ENCODE data around the gene VAV2.

Gene VAV2

DNA sequence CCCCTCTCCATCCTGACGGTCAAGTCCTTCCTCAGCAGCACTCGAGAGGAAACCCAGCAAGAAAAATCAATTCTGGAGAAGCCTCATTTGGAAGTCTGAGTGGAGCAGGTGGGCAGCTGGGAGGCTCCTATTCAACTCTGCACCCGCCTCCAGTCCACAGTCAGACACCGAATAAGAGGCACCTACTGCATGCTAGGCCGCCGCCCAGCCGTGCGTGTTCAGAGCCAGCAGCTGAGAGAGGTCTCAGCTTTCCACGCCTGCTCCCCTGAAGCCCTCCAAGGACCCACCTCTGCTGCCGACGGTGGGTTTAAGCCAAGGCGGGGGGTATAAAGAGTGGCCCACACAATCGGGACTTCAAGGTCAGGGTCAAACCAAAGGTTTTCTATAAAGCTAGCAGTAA lies 41.9 kb downstream of the VAV2 start:
- peak; percentile 48 for DNase-seq

DNA sequence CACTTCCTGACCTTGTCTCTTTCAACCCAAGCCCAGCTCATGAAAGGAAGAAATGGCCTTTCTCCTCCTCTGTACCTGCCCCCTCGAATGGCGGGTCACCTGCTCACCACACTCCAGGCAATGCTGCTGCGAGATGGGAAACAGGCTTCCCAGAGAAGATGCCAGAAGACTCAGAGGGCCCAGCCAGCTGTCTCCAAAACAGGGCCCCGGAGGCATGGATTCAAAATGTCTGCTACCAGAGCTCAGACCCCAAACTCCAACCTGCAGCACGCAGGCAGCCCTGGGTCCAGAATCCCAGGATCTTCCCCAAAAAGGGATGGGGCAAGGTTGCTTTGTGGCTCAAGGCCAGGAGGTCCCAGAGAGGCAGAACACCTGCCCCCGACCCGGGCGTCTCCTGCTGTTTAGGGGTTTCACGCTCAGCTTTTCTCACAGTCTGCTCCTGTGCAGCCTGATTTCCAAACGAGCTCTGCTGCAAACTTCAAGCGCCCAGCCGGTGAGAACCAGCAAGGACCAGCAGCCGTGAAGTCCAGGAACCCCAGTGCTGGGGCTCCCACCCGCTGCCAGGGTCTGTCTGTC lies 42.5 kb downstream of the VAV2 start:
- DNase-seq = no peak

DNA sequence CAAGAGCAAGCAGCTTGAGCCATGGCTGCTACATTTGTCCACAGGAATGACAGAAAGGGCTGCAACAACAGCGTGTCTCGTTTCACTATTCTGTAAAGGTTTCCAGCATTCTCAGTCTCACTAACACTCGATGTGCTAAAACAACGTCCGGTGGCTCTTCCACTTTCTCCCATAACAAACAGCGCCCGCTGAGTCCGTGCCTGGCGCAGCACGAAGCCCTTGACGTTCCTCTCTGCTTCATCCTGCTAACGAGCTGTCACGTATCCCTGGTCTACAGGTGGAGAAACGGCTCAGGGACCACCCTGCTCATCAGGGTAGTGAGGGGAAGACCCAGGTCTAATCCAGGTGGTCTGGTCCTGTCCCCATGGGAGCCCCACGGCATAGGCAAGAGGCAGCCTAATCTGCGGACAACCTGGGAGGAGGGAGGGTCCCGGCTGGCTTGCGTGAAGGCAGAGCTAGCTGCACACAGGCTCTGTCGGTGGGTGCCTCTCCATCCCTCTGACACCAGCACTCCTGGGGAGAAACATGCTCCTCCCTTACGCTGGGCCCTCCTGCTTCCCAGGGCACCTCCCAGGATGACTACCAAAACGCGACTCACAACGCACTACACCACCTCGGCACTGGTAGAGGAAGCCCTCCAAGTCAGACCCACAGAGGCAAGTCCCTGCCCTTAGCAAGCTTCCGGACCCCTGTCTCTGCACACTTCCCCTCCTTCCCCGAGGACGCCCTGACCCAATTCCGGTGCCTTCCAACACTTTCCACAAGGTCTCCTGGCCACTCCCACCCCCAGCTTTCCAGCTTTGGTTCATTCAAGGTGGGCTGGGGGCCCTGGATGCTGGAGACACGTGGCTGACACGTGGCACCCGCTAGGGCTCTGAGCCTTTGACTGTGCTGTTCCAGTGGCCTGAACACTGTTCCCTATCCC lies 43.3 kb downstream of the VAV2 start:
- no peak for DNase-seq

DNA sequence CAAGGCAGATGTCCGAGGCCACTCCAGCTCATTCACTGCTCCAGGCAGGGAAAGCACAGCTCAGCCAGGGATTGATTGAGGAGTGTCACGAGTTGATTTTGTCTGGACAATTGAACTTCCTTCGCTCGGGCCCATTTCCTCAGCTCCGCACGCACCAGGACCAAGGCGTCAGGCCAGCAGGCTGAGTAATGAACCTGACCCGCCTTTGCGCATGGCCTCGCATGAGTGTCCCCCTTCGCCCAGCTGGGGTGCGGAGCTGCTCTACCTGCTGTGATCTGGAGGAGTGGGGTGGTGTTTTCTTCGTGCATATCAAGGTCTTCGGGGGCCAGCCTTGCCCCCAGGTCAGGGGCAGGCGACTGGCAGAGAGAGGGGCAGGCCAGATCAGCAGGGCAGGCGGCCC lies 44.0 kb downstream of the VAV2 start:
- DNase-seq = no peak

DNA sequence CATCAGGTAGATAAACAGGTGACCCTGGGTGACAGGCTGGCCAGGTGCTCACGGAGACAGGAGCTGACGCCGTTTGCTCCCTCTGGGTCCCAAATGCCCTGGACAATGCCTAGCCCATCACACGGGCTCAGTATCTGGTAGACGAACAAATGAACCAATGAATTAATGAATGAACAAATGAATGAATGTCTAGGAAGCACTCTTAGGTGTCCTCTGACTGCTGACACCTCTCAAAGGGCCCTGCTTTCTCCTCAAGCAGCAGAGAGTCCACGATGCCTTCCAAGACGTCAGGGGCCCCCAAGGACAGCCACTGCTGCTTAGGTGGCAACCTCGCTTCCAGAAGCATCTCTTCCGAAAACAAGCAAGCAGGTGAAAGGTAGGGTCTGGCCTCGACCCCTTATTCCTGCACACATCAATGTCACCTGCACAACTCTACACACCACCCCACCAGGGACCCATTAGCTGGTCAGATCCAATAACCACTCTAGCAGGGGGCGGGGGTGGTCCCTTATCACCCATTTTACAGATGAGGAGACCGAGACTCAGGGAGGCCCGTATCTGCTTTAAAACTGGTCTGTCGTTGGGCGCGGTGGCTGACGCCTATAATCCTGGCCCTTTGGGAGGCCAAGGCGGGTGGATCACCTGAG lies 45.2 kb downstream of the VAV2 start:
- no peak for DNase-seq

DNA sequence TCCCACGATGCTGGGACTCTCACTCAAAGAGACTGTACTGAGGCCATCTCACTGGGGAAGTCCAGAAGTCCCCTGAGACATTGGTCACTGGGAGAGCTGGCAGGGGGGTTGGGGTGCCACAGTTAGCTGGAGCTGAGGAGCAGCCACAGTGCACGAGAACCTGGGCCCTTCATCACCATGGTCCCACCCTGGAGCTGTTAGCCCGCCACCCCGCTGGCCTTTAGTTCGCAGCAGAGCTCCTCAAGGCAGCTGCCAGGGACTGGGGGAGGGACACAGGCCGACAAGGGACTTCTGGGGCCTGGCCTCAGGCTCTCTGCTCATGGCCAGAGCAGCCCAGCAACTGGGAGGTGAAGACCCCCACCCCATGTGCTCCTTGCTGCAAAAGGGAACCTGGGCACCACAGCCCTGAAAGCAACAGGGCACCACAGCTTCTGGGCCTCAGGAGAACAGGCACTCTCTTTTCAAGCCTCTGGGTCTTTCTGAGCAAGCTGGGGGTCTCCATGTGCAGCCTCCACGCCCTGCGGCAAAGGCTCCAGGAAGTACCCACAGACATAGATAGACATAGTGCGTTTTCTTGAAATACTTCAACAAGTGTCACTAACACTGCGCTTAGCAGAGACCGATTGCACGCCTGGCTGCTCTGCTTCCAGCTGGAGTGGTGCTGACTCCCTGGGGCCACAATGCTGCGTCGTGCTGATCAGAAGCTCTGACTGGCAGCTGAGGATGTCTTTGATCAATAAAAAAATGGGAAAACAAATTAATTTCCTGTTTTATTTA lies 46.0 kb downstream of the VAV2 start:
- DNase-seq = no peak

DNA sequence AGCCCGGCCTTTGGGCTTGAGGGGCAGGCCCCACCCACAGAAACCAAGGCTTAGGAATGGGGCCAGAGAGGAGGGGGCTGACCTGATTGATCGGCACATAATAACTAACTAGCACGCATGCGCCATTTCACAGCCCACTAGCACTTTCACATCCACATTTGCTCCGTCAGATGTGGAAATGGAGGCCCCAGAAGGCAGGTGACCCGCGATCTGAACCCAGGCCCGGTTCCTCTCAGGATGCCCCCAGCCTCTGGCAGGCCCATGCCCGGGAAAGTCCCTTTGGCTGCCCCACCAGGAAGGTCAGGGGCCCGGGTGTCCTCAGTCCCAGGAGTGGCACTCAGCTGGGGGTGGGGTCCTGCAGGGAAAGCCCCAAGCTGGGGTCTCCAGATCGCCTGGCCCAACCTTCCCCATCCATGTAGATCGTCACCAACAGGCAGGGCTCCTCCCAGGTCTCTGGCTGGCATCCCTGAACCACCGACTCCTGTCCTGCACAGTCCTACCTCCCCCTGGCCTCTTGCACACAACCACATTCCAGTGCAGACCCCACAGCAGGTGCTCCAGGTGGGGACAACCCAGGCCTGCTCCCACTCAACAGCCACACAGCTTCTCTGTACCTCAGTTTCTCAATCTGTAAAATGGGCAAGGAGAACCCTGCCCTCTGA lies 46.7 kb downstream of the VAV2 start:
- DNase-seq = no peak

DNA sequence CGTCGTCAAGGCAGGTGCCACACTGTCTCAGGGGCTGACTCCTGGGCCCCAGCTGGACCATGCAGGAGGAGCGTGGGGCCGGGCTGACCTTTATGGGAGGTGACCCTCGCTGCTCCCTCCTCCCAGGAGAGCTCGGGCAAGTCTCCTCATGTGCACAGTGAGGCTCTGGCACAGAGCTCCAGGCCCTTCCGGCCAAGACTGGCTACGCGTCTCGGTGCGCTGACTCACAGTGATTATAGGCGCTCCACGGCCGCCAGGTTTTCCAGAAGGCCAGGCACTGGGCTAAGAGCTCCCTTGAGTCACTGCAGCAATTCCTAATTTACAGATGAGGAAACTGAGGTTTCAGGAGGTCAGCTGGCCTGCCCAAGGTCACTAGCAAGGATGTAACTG lies 47.4 kb downstream of the VAV2 start:
- no peak for DNase-seq

DNA sequence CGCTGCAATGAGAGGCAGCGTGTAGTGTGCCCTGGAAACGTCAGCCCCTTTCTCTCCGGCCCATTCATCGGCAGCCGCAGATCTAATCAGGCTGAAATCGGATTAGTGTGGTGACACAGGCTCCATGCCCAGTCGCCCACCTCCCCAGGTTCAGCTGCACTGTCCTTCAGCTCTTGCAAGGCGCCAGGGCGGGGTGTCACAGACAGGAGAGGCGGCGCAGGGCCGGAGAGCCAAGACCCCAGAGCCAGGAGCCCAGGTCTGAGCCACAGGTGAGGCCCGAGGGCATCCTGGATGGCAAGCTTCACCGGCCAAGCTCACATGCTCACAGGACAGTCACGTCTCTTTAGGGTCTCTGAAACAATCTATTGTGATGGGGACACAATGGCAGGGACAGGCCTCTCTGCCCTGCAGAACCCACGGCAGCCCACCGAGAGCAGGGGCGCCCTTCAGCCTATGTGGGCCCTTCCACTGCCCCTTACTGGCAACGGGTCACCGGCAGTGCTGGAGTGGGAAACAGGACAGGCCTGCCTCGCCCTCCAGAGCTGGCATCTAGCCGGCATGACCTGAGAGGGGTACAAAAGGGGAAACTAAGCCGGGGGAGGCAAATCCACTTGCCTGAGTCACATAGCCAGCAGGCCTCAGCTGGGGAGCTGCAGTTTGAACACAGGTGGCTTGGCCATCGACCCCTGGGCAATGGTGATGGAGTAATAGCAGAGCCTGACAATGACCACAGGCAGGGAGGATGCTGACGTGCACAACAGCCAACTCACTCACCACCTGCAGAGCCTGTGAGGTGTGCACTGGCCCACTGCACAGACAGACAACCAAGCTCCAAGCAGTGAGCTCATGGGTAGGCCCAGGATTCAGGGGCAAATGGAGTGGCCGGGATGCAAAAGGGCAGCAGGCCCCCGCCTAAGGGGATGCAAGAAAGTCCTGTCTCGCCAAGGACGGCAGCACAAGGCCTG lies 48.1 kb downstream of the VAV2 start:
- no peak for DNase-seq

DNA sequence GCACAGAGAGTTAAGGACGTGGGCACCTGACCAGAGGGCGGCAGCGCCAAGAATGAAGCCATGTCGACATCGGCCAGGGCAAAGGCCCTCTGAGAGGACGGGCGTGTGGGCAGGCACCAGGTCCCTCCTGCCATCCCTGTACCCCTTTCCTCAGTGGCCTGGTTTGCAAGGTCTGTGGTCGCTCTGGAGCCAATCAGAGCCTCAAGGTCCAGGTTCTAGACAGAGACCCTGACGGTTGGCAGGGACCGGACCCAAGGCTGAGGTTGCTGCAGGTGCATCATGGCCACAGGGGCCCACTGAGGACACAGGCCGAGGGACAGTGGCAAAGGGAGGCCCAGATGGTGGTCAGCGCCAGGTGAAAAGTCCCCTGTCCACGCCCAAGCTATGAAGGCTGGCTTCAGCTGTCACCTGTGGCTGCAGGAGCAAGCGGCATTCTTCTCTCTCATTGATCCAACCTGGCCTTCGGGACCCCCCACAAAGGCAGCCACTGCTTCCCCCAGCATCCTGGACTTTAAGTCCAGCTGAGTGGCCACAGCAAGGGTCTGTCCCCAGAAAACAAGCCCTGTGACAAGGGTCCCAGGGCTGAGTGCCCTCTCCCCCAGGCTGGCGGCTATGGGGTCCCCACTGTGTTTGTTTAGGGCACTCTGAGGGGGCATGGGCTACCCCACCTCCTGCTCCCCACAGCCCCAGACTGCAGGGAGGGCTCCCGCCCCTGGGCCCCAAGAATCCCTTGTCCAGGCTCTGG lies 48.9 kb downstream of the VAV2 start:
- no peak for DNase-seq

DNA sequence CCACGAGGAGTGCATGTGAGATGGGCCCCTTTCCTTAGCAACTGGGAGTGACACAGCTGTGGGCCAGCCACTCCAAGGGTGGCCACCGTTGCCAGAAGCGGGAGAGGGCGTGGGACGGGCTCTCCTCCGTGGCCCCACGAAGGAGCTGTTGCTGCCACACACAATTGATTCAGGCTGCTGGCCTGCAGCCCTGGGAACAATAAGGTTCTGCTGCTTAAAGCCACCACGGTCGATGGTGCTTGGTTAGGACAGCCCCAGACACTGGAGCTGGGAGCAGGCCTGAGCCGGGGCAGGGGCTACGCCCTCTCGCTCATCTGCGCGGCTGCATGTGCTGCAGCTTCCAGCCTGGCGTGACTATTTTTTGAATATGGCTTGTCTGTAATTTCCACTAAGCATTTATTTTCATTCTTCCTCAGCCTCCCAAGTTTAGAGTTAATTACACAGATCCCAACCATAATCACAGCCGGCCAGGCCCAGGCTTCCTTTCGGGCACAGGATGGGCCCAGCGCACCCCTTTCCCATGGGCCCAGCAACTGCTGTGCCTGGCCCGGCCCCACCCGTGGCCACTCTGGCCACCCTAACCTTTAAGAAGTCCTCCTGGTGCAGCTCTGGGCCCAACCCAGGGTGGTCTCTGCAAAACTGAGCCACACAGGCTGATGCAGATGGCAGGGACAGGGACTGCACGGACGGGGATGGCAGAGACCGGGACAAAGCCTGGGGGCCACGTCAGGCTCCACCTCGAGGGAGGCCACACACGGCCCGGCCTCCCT lies 49.7 kb downstream of the VAV2 start:
- no peak for DNase-seq

DNA sequence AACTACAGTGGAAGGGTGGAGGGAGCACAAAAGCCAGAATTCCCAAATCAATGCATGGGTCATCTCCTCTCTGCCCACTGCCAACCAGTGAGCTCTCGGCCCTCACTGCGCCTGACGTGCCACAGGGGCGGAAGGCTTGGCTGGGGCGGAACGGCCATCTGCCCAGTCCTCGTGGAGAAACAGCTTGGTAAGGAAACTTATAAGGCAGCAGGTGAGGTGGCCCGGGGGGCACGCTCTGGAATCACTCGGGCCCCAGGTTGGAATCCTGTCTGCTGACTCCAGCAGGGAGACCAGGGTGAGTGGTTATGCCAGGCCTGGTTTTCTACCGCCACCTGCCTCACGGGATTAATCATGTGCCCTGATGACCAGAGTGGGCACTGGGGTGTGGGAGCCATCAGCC lies 52.3 kb downstream of the VAV2 start:
- DNase-seq = no peak

DNA sequence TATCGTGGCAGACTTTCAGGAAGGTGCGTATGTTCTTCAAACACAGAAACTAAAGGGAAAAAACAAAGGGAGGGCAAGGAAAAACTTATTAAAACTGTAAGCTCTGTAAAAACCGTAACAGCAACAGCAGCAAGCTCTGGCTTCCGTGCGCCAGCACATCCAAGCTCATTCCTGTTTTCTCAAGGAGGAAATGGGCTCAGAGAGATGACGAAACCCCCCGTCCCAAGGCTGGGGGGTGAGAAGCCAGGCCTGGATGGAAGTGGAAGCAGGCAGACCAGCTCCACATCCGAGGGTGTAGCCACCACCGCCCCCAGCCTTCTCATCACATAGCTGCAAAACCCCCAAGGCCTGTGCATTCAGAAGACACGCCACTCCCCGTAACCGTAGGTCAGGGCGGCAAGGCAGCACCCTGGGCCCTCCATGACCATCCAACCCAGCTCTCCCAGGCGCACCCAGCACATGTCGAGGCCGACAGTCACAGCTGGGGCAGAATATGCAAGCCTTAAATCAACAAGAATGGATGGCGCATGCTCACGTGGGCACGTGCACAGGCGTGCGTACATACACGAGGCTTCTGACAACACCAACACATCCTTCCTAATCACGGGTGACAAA lies 52.8 kb downstream of the VAV2 start:
- DNase-seq = no peak

DNA sequence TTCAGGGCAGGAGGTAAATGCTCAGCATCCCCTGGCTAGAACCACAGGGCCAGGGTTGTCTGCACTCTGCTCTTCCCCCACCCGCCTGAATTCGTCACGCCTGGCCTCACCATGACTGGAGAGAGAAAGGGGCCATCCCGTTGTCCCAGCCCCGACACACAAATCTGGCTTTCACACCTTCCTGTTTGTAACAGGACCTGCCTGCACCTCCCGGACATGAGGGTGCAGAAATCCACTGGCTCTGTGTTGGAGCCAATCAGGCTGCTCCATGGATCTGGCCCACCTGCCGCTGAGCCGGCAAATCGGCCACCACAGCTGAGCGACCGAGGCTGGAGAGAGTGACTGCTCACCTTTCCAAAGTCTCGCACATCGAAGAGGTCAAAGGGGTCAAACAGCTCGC lies 53.4 kb downstream of the VAV2 start:
- no peak for DNase-seq

DNA sequence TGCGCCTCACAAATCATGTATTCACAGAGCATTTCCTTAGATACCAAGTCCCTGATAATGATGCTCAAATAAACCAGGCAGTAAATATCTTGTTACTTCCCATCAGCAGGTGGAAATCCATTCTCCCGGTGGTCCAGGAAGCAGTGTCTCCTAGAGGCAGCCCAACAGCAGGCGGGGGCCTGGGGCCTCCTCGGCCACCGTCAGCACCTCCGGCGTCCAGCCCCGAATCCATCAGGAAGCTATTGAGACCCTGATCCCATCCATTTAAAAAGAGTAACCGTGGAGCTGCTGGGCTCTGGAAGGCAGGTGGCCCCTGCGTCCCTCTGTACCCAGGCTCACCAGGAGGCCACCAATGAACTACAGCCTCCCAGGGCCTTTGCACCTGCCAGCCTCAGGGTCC lies 54.0 kb downstream of the VAV2 start:
- no peak for DNase-seq

DNA sequence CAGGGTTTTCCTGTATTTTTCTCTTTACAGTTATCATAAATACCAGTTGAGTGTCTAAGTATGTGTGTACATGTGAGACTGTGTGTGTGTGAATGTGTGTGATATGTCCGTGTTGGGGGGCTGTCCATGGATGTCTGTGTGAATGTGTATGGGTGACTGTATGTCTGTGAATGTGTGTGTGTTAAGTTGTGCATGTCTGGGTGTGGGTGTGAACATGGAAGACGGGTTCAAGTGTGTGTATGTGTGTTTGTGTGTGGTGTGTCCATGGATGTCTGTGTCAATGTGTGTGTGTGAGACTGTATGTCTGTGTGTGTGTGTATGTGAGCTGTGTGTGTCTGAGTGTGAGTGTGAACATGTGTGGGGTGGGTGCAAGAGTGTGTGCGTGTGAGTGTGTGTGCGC lies 55.0 kb downstream of the VAV2 start:
- no peak for DNase-seq

DNA sequence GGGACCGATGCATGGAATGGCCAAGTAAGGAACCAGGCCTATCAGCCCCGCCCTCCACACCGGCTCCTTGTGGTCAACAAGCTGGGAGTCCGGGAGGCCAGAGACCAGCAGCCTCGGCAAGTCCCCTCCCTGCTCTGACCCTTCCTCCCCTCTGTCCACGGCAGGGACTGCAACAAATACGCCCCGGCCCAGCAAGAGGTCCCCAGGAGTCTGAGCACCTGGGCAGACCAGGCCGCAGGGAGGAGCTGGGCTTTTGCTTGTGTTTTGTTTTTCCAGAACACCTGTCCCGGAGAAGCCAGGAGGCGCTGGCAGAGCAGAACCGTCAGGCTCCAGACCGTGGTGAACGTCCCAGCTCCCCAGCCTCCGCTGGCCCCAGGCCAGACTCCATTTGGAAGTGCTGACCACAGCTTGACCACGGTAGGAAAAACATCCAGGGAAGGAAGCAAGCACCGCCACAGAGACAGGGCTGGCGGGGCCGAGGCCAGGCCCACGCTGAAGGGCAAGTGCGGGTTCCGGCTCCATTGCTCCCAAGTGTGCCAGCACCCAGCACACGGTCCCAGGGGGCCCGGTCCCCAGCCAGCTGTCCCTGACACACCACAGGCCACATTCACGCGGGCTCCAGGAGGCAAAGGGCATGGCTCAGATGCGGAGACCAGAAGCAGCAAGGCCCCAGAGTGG lies 56.7 kb downstream of the VAV2 start:
- no peak for DNase-seq

DNA sequence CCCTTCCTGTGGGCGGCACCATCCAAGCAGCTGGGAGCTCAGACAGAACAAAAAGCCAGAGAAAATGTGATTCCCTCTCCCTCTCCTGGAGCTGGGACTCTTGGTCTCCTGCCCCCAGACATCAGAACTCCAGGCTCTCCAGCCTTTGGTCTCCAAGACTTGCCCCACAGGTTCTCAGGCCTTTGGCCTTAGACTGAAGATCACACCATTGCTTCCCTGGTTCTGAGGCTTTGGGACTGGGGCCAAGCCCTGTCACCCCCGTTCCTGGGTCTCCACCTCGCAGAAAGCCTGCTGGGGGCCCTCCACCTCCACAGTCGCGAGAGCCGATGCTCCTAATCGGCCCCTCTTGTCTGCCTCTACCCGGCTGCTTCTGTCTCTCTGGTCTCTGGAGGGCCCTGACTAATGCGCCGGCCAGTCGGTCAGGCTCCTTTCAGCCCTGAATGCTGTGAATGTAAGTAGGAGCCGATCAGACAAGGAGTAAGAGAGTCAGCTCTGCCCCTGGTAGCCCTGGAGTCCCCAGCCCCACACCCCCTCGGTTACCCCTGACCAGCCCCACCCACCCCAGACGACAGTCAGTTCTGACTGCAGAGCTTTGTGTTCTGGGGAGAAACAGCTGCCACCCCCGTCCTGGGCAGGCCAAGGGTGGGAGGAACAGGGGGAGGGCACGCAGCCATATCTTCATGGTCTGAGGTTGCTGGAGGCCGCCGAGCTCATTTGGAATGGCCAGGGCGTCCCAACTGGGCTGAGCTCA lies 57.5 kb downstream of the VAV2 start:
- DNase-seq = no peak
